ENCODE data around the gene G6PC1. TPM values are rescaled to one million over a fixed set of nuclear protein-coding genes. Genes with fewer than 3 reads are reported as not detected.

G6PC1 gene
- total RNA-seq, 1 experiment from 2014 or later, result 0.10 TPM

- no peaks in the 10 kb centered on the region for H3K9me3 ChIP-seq (ENCODE audit: control insufficient read depth in 1 of 2, insufficient read depth in 1 of 2, low read depth in 1 of 2, low read length in 2 of 2)
- H3K36me3 ChIP-seq (ENCODE audit: control insufficient read depth in 1 of 2, insufficient read depth in 2 of 2, low read length in 2 of 2), result no peaks in the 10 kb centered on the region
- ChIA-PET POLR2A (no interaction called here), RAD21 (ENCODE audit: low non-redundant PET in 1 of 2, low total read pairs in 2 of 2, uncharacterized antibody in 2 of 2, unreplicated experiment in 2 of 2) (no interaction called here), CTCF (no interaction called here)
- H2AFZ ChIP-seq (ENCODE audit: low read depth, low read length, poor library complexity, severe bottlenecking), result no peak overlapping the region
- intact Hi-C loops (cut with micrococcal nuclease), result no loop called here
- H3K27ac ChIP-seq (ENCODE audit: low read depth, low read length), result no peak overlapping the region
- no peaks in the 10 kb centered on the region; a peak in 1 of 4 replicates for H3K4me1 ChIP-seq (ENCODE audit: control insufficient read depth in 1 of 2, insufficient read depth in 2 of 2, low read length in 2 of 2)
- H3K9me2 ChIP-seq (ENCODE audit: insufficient read depth), result no peaks in the 10 kb centered on the region
- no peak for ATAC-seq
- no peak overlapping the region for H3K4me3 ChIP-seq (replicated peaks in 1 of 2; ENCODE audit: low read depth in 1 of 2, low read length in 2 of 2)
- no peak overlapping the region for H3K9ac ChIP-seq (ENCODE audit: low read length)
- no peak for DNase-seq (ENCODE audit: low read depth, low spot score)
- BruUV-seq (replicated peaks), result no TSS peak
- no peak overlapping the region for H3K4me2 ChIP-seq (ENCODE audit: low read length)
- TF ChIP-seq CBX3 (IDR thresholded peaks at IDR 0.05; ENCODE audit: low read depth), result no peak
- no peak for TF ChIP-seq YY1 (IDR thresholded peaks at IDR 0.05; ENCODE audit: extremely low read depth, insufficient replicate concordance, low read depth, low read length)
- no peak for TF ChIP-seq MAX (IDR thresholded peaks at IDR 0.05)
- TF ChIP-seq, protein P1, sequence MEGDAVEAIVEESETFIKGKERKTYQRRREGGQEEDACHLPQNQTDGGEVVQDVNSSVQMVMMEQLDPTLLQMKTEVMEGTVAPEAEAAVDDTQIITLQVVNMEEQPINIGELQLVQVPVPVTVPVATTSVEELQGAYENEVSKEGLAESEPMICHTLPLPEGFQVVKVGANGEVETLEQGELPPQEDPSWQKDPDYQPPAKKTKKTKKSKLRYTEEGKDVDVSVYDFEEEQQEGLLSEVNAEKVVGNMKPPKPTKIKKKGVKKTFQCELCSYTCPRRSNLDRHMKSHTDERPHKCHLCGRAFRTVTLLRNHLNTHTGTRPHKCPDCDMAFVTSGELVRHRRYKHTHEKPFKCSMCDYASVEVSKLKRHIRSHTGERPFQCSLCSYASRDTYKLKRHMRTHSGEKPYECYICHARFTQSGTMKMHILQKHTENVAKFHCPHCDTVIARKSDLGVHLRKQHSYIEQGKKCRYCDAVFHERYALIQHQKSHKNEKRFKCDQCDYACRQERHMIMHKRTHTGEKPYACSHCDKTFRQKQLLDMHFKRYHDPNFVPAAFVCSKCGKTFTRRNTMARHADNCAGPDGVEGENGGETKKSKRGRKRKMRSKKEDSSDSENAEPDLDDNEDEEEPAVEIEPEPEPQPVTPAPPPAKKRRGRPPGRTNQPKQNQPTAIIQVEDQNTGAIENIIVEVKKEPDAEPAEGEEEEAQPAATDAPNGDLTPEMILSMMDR (IDR thresholded peaks at IDR 0.05 in 2 of 3, conservative IDR thresholded peaks at IDR 0.05 in 1 of 3; ENCODE audit: borderline replicate concordance in 1 of 3, insufficient read depth in 1 of 3, low read depth in 2 of 3, low read length in 2 of 3), result no peak
- no peak for TF ChIP-seq FOSL1 (IDR thresholded peaks at IDR 0.05; ENCODE audit: low read depth)
- no peak for TF ChIP-seq SP1 (IDR thresholded peaks at IDR 0.05; ENCODE audit: low read depth)
- no peaks in the 10 kb centered on the region for H3K79me2 ChIP-seq (ENCODE audit: insufficient read depth, low read length)
- H4K20me1 ChIP-seq (ENCODE audit: insufficient read depth), result no peaks in the 10 kb centered on the region
- no peaks in the 10 kb centered on the region; the same call in 1 of the 2 replicates for H3K27me3 ChIP-seq (ENCODE audit: insufficient read depth, low read length)
These were observed 43.6 kb downstream of the G6PC1 start for GRCh38 chr17:42944211-42944610.

- no peak for ATAC-seq
- Histone ChIP-seq H3K36me3 (ENCODE audit: control insufficient read depth in 1 of 2, insufficient read depth in 2 of 2, low read length in 2 of 2) (peaks cover 7 to 20% of the 10 kb centered on the region in 2 experiments; a peak in 2 of 4 replicates), H3K4me3 (replicated peaks in 1 of 2; ENCODE audit: low read depth in 1 of 2, low read length in 2 of 2) (no peak overlapping the region), H4K20me1 (ENCODE audit: insufficient read depth) (no peaks in the 10 kb centered on the region), H3K9me3 (ENCODE audit: control insufficient read depth in 1 of 2, insufficient read depth in 1 of 2, low read depth in 1 of 2, low read length in 2 of 2) (no peaks in the 10 kb centered on the region), H3K4me1 (ENCODE audit: control insufficient read depth in 1 of 2, insufficient read depth in 2 of 2, low read length in 2 of 2) (no peaks in the 10 kb centered on the region; a peak in 1 of 4 replicates), H3K4me2 (ENCODE audit: low read length) (no peak overlapping the region), H3K27me3 (ENCODE audit: insufficient read depth, low read length) (no peaks in the 10 kb centered on the region), H3K9me2 (ENCODE audit: insufficient read depth) (no peaks in the 10 kb centered on the region), H3K9ac (ENCODE audit: low read length) (no peak overlapping the region), H2AFZ (ENCODE audit: low read depth, low read length, poor library complexity, severe bottlenecking) (no peak overlapping the region), H3K27ac (ENCODE audit: low read depth, low read length) (no peak overlapping the region), H3K79me2 (ENCODE audit: insufficient read depth, low read length) (no peaks in the 10 kb centered on the region)
- no TSS peak for BruUV-seq (replicated peaks)
- no peak for TF ChIP-seq FOSL1 (IDR thresholded peaks at IDR 0.05; ENCODE audit: low read depth)
- no peak for TF ChIP-seq POLR2AphosphoS5 (IDR thresholded peaks at IDR 0.05; ENCODE audit: low read depth, low read length)
- TF ChIP-seq SRF (IDR thresholded peaks at IDR 0.05; ENCODE audit: low read depth), result no peak
- TF ChIP-seq CBX3 (IDR thresholded peaks at IDR 0.05; ENCODE audit: low read depth), result no peak
- TF ChIP-seq MAX (IDR thresholded peaks at IDR 0.05), result no peak
- RAD21 ChIA-PET (ENCODE audit: low non-redundant PET in 1 of 2, low total read pairs in 2 of 2, uncharacterized antibody in 2 of 2, unreplicated experiment in 2 of 2), result no interaction called here
- CTCF ChIA-PET, result no interaction called here
- DNase-seq (ENCODE audit: low read depth, low spot score), result no peak
- intact Hi-C loops (cut with micrococcal nuclease), result no loop called here
- POLR2A ChIA-PET, result interaction anchor here (0.7 kb wide), 1 partner anchor 51 kb away, joined by 3 read pairs; the partner anchor contains the start of gene RPL27
These were observed 46.2 kb downstream of the G6PC1 start for GRCh38 chr17:42946812-42947211.
